CD14-positive monocyte (primary cell): ENCODE data around the gene ANP32A. TPM values are rescaled to one million over a fixed set of nuclear protein-coding genes. Genes with fewer than 3 reads are reported as not detected.

Source experiments
- DNase-seq, 3 donors: peaks; one replicate each; pipeline ENCODE4 v3.0.0-alpha.2; 2011 to 2022
- H2AFZ ChIP-seq: 2 replicates; pipeline ENCODE4 v1.6.0; 2012; ENCODE audit warnings: mild to moderate bottlenecking, low read depth, low read length, inconsistent platforms; ENCODE audit not compliant: insufficient read depth, poor library complexity, severe bottlenecking
- H3K27ac ChIP-seq, 2 donors: 1 replicate in 1 of 2; 2 replicates in 1 of 2; pipeline ENCODE4 v1.5.1; 2012 to 2013; ENCODE audit warnings: low read length in 2 of 2, control low read depth in 1 of 2, inconsistent platforms in 1 of 2, low read depth in 1 of 2, mild to moderate bottlenecking in 1 of 2
- H3K27me3 ChIP-seq, 2 donors: one replicate each; pipeline versions ENCODE4 v1.6.0 to v1.6.1; 2011 to 2013; ENCODE audit warnings: low read length in 2 of 2; ENCODE audit not compliant: control insufficient read depth in 2 of 2, insufficient read depth in 2 of 2
- H3K36me3 ChIP-seq, 2 donors: replicated peaks in 1 of 2; 1 replicate in 1 of 2; 2 replicates in 1 of 2; pipeline versions ENCODE4 v1.5.1 to v1.6.1; 2012 to 2013; ENCODE audit warnings: low read length in 2 of 2, control low read depth in 1 of 2, inconsistent platforms in 1 of 2, mild to moderate bottlenecking in 1 of 2; ENCODE audit not compliant: insufficient read depth in 2 of 2, control insufficient read depth in 1 of 2
- H3K4me1 ChIP-seq, 2 donors: 1 replicate in 1 of 2; 2 replicates in 1 of 2; pipeline versions ENCODE4 v1.5.1 to v1.6.1; 2012 to 2013; ENCODE audit warnings: low read length in 2 of 2, control low read depth in 1 of 2, inconsistent platforms in 1 of 2, mild to moderate bottlenecking in 1 of 2, moderate library complexity in 1 of 2; ENCODE audit not compliant: insufficient read depth in 2 of 2, control insufficient read depth in 1 of 2
- H3K4me2 ChIP-seq: replicated peaks from 2 replicates; pipeline ENCODE3; 2012; ENCODE audit warnings: low read length, moderate library complexity, mild to moderate bottlenecking; ENCODE audit not compliant: poor library complexity, severe bottlenecking; ENCODE audit errors: extremely low read depth
- H3K4me3 ChIP-seq, 3 experiments: fragments of 200-600 bp in 1 of 3; sonication (generic) in 1 of 3; replicated peaks in 1 of 3; 1 replicate in 2 of 3; 2 replicates in 1 of 3; pipeline ENCODE4 v1.5.1; 2011 to 2013; ENCODE audit warnings: low read length in 3 of 3, mild to moderate bottlenecking in 3 of 3, control low read depth in 2 of 3, low read depth in 2 of 3, inconsistent platforms in 1 of 3, moderate library complexity in 1 of 3
- H3K79me2 ChIP-seq: 2 replicates; pipeline ENCODE4 v1.6.0; 2012; ENCODE audit warnings: mild to moderate bottlenecking, control low read depth, inconsistent platforms, low read length, moderate library complexity; ENCODE audit not compliant: insufficient read depth
- H3K9ac ChIP-seq: 2 replicates; pipeline ENCODE4 v1.6.0; 2017; ENCODE audit warnings: low read length, mild to moderate bottlenecking; ENCODE audit not compliant: insufficient read depth, poor library complexity, severe bottlenecking
- H3K9me3 ChIP-seq, 2 donors: replicated peaks in 1 of 2; 1 replicate in 1 of 2; 2 replicates in 1 of 2; pipeline versions ENCODE4 v1.5.1 to v1.6.1; 2012 to 2013; ENCODE audit warnings: low read length in 2 of 2, control low read depth in 1 of 2; ENCODE audit not compliant: control insufficient read depth in 1 of 2, insufficient read depth in 1 of 2
- H4K20me1 ChIP-seq: 2 replicates; pipeline ENCODE4 v1.6.0; 2012; ENCODE audit warnings: mild to moderate bottlenecking, low read length, control low read depth, moderate library complexity; ENCODE audit not compliant: insufficient read depth
- H3K27ac Mint-ChIP-seq, 7 donors: one replicate each; pipeline ENCODE4 v1.8.0; 2020; ENCODE audit warnings: mild to moderate bottlenecking in 7 of 7, mixed read lengths in 7 of 7, moderate library complexity in 6 of 7, inconsistent platforms in 2 of 7
- H3K27me3 Mint-ChIP-seq, 3 donors: one replicate each; pipeline ENCODE4 v1.8.0; 2021 to 2022; ENCODE audit warnings: low read depth in 3 of 3, mild to moderate bottlenecking in 3 of 3, mixed read lengths in 3 of 3, moderate library complexity in 3 of 3, inconsistent platforms in 1 of 3
- H3K36me3 Mint-ChIP-seq, 2 donors: one replicate each; pipeline ENCODE4 v1.8.0; 2020; ENCODE audit warnings: mixed read lengths in 2 of 2, inconsistent platforms in 1 of 2, mild to moderate bottlenecking in 1 of 2
- H3K4me1 Mint-ChIP-seq: one replicate; pipeline ENCODE4 v1.8.0; 2020; ENCODE audit warnings: mild to moderate bottlenecking, mixed read lengths
- H3K4me3 Mint-ChIP-seq, 2 donors: one replicate each; pipeline ENCODE4 v1.8.0; 2020; ENCODE audit warnings: mild to moderate bottlenecking in 2 of 2, mixed read lengths in 2 of 2, moderate library complexity in 1 of 2
- H3K9me3 Mint-ChIP-seq, 7 donors: one replicate each; pipeline ENCODE4 v1.8.0; 2020 to 2022; ENCODE audit warnings: mixed read lengths in 7 of 7, mild to moderate bottlenecking in 6 of 7, moderate library complexity in 6 of 7, inconsistent platforms in 2 of 7
- WGBS: methylation state at CpG from one replicate; pipeline ENCODE4 v1.1.5; 2013; ENCODE audit warnings: missing lambda C conversion rate; ENCODE audit not compliant: insufficient coverage; 5-methylcytosine and 5-hydroxymethylcytosine counted together
- intact Hi-C, 2 donors: fragments of 100-400 bp; cut with micrococcal nuclease; formaldehyde crosslinking; loops; one replicate each; pipeline versions ENCODE4 v1.15.0 to v1.15.1; 2023
- polyA plus RNA-seq, 3 donors: library from polyadenylated mRNA; depleted of rRNA in 1 of 3; unstranded in 2 of 3; stranded (reverse) in 1 of 3; fragments of 300-500 nt in 2 of 3; fragments of >200 nt in 1 of 3; fragmentation: Illumina TruSeq in 2 of 3; gene quantifications; 1 replicate in 2 of 3; 2 replicates in 1 of 3; pipeline ENCODE4 v1.2.3, GENCODE V29; 2012 to 2021
- TF ChIP-seq, protein P1 (sequence below): fragments of 200-600 bp; IDR thresholded peaks from one replicate; pipeline ENCODE4 v1.8.0; 2022; ENCODE audit warnings: antibody characterized with exemption, mild to moderate bottlenecking

ANP32A gene
- polyA plus RNA-seq, 3 donors, result 75.4 to 98.8 (median 86.8) TPM

GRCh38 chr15:68732451-68732850 lies 88.2 kb downstream of the ANP32A start:
- H3K27me3 Mint-ChIP-seq, result peaks cover 0 to 3% (median 1%) of the 10 kb centered on the region in 3 donors
- Histone ChIP-seq H3K27ac (no peak overlapping the region), H3K36me3 (no peaks in the 10 kb centered on the region), H2AFZ (no peak overlapping the region), H4K20me1 (no peaks in the 10 kb centered on the region), H3K79me2 (no peaks in the 10 kb centered on the region), H3K9ac (no peak overlapping the region), H3K4me1 (no peaks in the 10 kb centered on the region), H3K4me2 (no peak overlapping the region), H3K9me3 (no peaks in the 10 kb centered on the region), H3K4me3 (no peak overlapping the region), H3K27me3 (no peaks in the 10 kb centered on the region)
- H3K4me1 Mint-ChIP-seq, result peaks cover 17% of the 10 kb centered on the region
- H3K36me3 Mint-ChIP-seq, result no peaks in the 10 kb centered on the region
- intact Hi-C loops, result loop anchor here (5.0 to 10.0 kb wide), 3 partner anchors 95 to 145 kb away; no protein-coding TSS in a partner anchor
- TF ChIP-seq, protein P1, sequence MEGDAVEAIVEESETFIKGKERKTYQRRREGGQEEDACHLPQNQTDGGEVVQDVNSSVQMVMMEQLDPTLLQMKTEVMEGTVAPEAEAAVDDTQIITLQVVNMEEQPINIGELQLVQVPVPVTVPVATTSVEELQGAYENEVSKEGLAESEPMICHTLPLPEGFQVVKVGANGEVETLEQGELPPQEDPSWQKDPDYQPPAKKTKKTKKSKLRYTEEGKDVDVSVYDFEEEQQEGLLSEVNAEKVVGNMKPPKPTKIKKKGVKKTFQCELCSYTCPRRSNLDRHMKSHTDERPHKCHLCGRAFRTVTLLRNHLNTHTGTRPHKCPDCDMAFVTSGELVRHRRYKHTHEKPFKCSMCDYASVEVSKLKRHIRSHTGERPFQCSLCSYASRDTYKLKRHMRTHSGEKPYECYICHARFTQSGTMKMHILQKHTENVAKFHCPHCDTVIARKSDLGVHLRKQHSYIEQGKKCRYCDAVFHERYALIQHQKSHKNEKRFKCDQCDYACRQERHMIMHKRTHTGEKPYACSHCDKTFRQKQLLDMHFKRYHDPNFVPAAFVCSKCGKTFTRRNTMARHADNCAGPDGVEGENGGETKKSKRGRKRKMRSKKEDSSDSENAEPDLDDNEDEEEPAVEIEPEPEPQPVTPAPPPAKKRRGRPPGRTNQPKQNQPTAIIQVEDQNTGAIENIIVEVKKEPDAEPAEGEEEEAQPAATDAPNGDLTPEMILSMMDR, result no peak
- no peak overlapping the region for H3K4me3 Mint-ChIP-seq
- 100% methylated on average over 2 of the region's 2 CpGs for WGBS
- H3K27ac Mint-ChIP-seq, result no peak overlapping the region
- no peak for DNase-seq
- H3K9me3 Mint-ChIP-seq, result peaks cover 0 to 2% (median 0%) of the 10 kb centered on the region in 7 donors

DNA sequence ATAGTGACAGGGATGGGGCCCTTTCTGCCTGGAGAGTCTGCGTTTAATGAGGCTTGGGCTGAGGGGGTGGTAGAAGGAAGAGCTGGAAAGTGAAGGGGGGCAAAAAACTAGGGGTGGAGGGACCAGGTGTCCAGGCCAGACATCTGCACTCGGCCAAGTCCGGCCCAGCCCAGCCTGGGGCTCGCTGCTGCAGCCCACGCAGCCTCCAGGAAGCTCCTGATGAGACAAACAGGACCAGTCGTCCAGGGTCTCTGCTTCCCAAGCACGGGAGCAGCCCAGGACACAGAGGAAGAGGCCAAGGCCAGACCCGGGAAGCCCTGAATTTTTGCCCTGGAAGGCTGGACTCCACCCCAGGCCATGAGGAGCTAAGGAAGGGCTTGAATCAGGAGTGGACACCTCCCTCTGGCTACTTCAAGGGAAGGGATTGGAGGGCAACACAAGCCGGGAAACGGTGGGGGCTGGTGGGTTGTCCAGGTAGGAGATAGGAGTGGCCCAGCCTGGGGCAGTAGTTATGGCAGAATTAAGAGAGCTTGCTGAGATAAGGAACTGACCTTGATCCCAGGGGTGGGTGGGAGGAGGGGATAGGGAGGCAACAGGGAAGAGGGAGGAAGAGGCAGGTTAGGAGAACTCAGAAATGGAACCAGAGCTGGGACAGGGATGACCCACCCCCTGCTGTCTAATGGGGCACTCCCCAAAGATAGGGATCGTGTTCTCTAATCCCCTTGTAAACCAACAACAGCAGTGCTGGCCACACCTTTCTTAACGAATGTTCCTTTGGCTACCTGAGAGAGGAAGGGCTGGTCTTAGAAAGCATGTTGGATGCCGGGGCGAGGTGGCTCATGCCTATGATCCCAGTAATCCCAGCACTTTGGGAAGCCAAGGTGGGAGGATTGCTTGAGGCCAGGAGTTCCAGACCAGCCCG lies 89.5 kb downstream of the ANP32A start:
- DNase-seq, result no peak
- H3K4me3 ChIP-seq, result no peak overlapping the region
- Mint-ChIP-seq H3K4me1 (peaks cover 17% of the 10 kb centered on the region), H3K9me3 (peaks cover 0 to 2% (median 0%) of the 10 kb centered on the region in 7 donors), H3K27ac (peak overlapping the region in 1 of 7 donors; percentile 13), H3K27me3 (peaks cover 0 to 3% (median 1%) of the 10 kb centered on the region in 3 donors), H3K4me3 (no peak overlapping the region), H3K36me3 (no peaks in the 10 kb centered on the region)
- H3K9ac ChIP-seq, result no peak overlapping the region
- intact Hi-C loops, result loop anchor here (2.0 to 10.0 kb wide), 4 partner anchors 96 to 146 kb away; no protein-coding TSS in a partner anchor
- no peak overlapping the region for H3K4me2 ChIP-seq
- 73% methylated on average over 10 of the region's 15 CpGs for WGBS
- TF ChIP-seq, protein P1, result no peak
- no peak overlapping the region for H2AFZ ChIP-seq
- peaks cover under 1 to 5% of the 10 kb centered on the region in 2 donors for H3K4me1 ChIP-seq
- H4K20me1 ChIP-seq, result no peaks in the 10 kb centered on the region
- no peak overlapping the region for H3K27ac ChIP-seq
- H3K27me3 ChIP-seq, result no peaks in the 10 kb centered on the region
- no peaks in the 10 kb centered on the region for H3K9me3 ChIP-seq
- H3K36me3 ChIP-seq, result no peaks in the 10 kb centered on the region
- H3K79me2 ChIP-seq, result no peaks in the 10 kb centered on the region
